Right lobe of liver (tissue), 4 donors: ENCODE results near the gene FXYD7.

Source experiments
- POLR2A ChIP-seq: fragments of 450-650 bp; IDR thresholded peaks from one replicate; pipeline ENCODE4 v1.6.1; 2017; ENCODE audit warnings: antibody characterized with exemption, mild to moderate bottlenecking
- TF ChIP-seq, protein P1 (sequence below), 4 donors: fragments of 200-600 bp in 3 of 4; fragments of 450-650 bp in 1 of 4; IDR thresholded peaks; one replicate each; pipeline versions ENCODE4 v1.5.1 to v1.8.0; 2016 to 2022; ENCODE audit warnings: antibody characterized with exemption in 4 of 4, mild to moderate bottlenecking in 2 of 4
- donor health status: DM: no; HTN: no; CAD: no.
- donor health status: DM: no; HTN: no; CAD: no.
- donor health status: DM: no; HTN: yes; CAD: no.

DNA sequence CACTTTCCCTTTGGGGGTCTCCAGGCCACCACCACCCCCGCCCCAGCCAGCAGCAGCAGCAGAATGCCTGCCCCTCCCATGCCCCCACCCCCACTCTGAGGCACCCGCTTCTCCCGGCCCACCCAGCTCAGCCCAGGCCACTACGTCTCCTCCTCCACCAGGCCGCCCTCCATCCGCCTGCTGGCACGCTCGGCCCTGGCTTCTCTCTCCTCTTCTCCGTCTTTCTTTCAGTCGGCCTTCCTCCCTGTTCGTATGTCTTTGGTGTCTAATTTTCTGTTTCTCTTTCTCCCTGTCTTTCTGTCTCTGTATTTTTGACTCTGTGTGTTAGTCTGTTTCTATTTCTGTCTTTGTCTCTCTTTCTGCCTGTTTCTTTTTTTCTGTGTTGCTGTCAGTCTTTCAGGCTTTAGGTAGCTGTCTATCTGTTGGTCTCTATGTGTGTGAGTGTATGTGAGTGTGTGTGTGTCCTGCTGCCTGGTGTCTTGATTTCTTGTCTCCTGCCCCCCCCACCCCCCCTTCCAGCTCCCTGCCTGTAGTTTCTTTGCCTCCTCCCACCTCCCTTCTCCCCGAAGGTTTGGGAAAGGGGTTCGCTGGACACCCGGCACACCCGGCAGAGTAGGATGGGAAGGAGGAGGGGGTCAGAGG lies 8.3 kb upstream of the FXYD7 start, which contains the start of gene LGI4:
- TF ChIP-seq, protein P1, sequence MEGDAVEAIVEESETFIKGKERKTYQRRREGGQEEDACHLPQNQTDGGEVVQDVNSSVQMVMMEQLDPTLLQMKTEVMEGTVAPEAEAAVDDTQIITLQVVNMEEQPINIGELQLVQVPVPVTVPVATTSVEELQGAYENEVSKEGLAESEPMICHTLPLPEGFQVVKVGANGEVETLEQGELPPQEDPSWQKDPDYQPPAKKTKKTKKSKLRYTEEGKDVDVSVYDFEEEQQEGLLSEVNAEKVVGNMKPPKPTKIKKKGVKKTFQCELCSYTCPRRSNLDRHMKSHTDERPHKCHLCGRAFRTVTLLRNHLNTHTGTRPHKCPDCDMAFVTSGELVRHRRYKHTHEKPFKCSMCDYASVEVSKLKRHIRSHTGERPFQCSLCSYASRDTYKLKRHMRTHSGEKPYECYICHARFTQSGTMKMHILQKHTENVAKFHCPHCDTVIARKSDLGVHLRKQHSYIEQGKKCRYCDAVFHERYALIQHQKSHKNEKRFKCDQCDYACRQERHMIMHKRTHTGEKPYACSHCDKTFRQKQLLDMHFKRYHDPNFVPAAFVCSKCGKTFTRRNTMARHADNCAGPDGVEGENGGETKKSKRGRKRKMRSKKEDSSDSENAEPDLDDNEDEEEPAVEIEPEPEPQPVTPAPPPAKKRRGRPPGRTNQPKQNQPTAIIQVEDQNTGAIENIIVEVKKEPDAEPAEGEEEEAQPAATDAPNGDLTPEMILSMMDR (IDR thresholded peaks at IDR 0.05), result no peak
- no peak for TF ChIP-seq POLR2A
